Measurements from ENCODE around the gene MYOD1. TPM values are rescaled to one million over a fixed set of nuclear protein-coding genes. Genes with fewer than 3 reads are reported as not detected.

The MYOD1 gene
- total RNA-seq, 4 donors from 2014 or later = not detected

GRCh38 chr11:17718510-17718962 lies 835 bp upstream of the MYOD1 start:
- H3K9me3 ChIP-seq = no peaks in the 10 kb centered on the region
- H3K4me1 ChIP-seq = peaks cover 0 to 22% (median 0%) of the 10 kb centered on the region in 4 donors
- DNase-seq = no peak
- H3K36me3 ChIP-seq = no peaks in the 10 kb centered on the region
- H3K27ac ChIP-seq = no peak overlapping the region
- no peak overlapping the region for H3K4me3 ChIP-seq
- peaks cover 0 to 28% of the 10 kb centered on the region in 2 donors for H3K27me3 ChIP-seq
- TF ChIP-seq, protein P1, sequence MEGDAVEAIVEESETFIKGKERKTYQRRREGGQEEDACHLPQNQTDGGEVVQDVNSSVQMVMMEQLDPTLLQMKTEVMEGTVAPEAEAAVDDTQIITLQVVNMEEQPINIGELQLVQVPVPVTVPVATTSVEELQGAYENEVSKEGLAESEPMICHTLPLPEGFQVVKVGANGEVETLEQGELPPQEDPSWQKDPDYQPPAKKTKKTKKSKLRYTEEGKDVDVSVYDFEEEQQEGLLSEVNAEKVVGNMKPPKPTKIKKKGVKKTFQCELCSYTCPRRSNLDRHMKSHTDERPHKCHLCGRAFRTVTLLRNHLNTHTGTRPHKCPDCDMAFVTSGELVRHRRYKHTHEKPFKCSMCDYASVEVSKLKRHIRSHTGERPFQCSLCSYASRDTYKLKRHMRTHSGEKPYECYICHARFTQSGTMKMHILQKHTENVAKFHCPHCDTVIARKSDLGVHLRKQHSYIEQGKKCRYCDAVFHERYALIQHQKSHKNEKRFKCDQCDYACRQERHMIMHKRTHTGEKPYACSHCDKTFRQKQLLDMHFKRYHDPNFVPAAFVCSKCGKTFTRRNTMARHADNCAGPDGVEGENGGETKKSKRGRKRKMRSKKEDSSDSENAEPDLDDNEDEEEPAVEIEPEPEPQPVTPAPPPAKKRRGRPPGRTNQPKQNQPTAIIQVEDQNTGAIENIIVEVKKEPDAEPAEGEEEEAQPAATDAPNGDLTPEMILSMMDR (IDR thresholded peaks at IDR 0.05) = no peak
- no peak for TF ChIP-seq POLR2A (IDR thresholded peaks at IDR 0.05)

GRCh38 chr11:17719938-17720795 lies 796 bp downstream of the MYOD1 start:
- H3K4me1 ChIP-seq = peaks cover 0 to 22% (median 0%) of the 10 kb centered on the region in 4 donors
- H3K9me3 ChIP-seq = no peaks in the 10 kb centered on the region
- H3K27me3 ChIP-seq = peaks cover 0 to 28% of the 10 kb centered on the region in 2 donors
- H3K36me3 ChIP-seq = no peaks in the 10 kb centered on the region
- no peak overlapping the region for H3K27ac ChIP-seq
- DNase-seq = no peak
- no peak overlapping the region for H3K4me3 ChIP-seq
- TF ChIP-seq POLR2A (IDR thresholded peaks at IDR 0.05) = no peak
- TF ChIP-seq, protein P1 (IDR thresholded peaks at IDR 0.05) = no peak

DNA sequence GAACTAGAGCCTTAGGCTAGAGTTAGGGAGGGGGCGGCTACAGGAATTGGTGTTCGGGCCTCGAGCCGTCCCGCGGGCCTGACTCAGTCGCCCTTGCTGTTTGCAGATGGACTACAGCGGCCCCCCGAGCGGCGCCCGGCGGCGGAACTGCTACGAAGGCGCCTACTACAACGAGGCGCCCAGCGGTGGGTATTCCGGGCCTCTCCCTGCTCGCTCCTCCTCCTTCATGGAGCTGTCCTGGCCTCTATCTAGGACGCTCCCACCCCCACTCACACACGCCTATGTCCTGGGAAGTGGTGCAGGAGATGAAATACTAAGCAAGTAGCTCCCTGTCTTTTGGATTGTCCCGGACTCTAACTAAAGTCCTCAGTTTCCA lies 1.4 kb downstream of the MYOD1 start:
- no peak for DNase-seq
- H3K27ac ChIP-seq = no peak overlapping the region
- peaks cover 0 to 28% of the 10 kb centered on the region in 2 donors for H3K27me3 ChIP-seq

DNA sequence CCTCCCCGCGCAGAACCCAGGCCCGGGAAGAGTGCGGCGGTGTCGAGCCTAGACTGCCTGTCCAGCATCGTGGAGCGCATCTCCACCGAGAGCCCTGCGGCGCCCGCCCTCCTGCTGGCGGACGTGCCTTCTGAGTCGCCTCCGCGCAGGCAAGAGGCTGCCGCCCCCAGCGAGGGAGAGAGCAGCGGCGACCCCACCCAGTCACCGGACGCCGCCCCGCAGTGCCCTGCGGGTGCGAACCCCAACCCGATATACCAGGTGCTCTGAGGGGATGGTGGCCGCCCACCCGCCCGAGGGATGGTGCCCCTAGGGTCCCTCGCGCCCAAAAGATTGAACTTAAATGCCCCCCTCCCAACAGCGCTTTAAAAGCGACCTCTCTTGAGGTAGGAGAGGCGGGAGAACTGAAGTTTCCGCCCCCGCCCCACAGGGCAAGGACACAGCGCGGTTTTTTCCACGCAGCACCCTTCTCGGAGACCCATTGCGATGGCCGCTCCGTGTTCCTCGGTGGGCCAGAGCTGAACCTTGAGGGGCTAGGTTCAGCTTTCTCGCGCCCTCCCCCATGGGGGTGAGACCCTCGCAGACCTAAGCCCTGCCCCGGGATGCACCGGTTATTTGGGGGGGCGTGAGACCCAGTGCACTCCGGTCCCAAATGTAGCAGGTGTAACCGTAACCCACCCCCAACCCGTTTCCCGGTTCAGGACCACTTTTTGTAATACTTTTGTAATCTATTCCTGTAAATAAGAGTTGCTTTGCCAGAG lies 2.0 kb downstream of the MYOD1 start:
- TF ChIP-seq POLR2A (IDR thresholded peaks at IDR 0.05) = no peak
- TF ChIP-seq, protein P1 (IDR thresholded peaks at IDR 0.05) = no peak
- peaks cover 0 to 22% (median 0%) of the 10 kb centered on the region in 4 donors for H3K4me1 ChIP-seq
- H3K27me3 ChIP-seq = peaks cover 0 to 28% of the 10 kb centered on the region in 2 donors
- H3K9me3 ChIP-seq = no peaks in the 10 kb centered on the region
- H3K27ac ChIP-seq = no peak overlapping the region
- no peak overlapping the region for H3K4me3 ChIP-seq
- no peaks in the 10 kb centered on the region for H3K36me3 ChIP-seq
- DNase-seq = no peak

More for the DNA sequence above, 1.4 kb downstream of the MYOD1 start:
- no peaks in the 10 kb centered on the region for H3K36me3 ChIP-seq
- TF ChIP-seq, protein P1 (IDR thresholded peaks at IDR 0.05) = no peak
- peaks cover 0 to 22% (median 0%) of the 10 kb centered on the region in 4 donors for H3K4me1 ChIP-seq
- no peak overlapping the region for H3K4me3 ChIP-seq
- H3K9me3 ChIP-seq = no peaks in the 10 kb centered on the region

GRCh38 chr11:17722000-17722643 lies 2.8 kb downstream of the MYOD1 start:
- H3K9me3 ChIP-seq = no peaks in the 10 kb centered on the region
- TF ChIP-seq, protein P1 (IDR thresholded peaks at IDR 0.05) = no peak
- TF ChIP-seq POLR2A (IDR thresholded peaks at IDR 0.05) = no peak
- H3K27ac ChIP-seq = no peak overlapping the region
- H3K4me3 ChIP-seq = no peak overlapping the region
- H3K27me3 ChIP-seq = peaks cover 0 to 28% of the 10 kb centered on the region in 2 donors
- DNase-seq = no peak
- no peaks in the 10 kb centered on the region for H3K36me3 ChIP-seq
- peaks cover 0 to 22% (median 0%) of the 10 kb centered on the region in 4 donors for H3K4me1 ChIP-seq
